ENCODE measurements around the gene NRG2. TPM values are rescaled to one million over a fixed set of nuclear protein-coding genes. Genes with fewer than 3 reads are reported as not detected.

The NRG2 gene
- total RNA-seq, 1 experiment from 2014 or later: 3.5 TPM

DNA sequence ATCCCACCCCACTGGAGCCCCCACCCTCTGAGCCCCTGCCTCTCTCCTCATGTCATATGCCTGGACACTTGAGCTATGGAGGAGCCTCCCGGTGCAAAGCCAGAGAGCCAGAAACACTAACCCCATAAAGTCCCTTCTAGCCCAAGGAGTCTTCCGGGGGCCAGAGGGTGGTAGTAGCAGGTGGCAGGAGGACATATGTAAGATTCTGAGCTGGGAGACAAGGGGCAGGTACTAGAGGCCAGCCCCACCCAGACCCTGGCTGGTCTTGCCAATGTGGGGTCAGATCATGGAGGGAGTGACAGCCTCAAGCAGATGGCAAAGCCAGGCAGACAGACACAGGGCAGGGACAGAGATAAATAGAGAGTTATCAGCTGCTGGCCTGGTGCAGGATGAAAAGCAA, 184.1 kb downstream of the NRG2 start:
- DNase-seq (ENCODE audit: low spot score): no peak

DNA sequence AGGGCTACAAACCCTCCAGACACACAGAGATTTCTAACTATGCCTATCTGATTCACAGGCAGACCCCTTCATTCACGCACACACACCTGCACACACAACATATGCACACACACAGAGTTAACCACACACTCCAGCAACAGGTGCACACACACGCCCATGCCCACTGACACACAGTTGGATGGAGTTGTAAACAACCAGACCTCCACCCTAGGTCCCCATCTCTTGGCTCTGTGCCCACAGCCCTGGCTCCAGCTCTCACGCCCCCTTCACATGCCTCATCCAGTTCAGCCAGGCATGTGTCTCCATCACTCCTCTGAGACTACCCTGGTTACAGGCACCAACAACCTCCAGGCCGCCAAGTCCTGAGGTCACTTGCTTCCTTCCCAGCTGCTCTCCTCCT, 186.4 kb downstream of the NRG2 start:
- DNase-seq (ENCODE audit: low spot score): no peak

DNA sequence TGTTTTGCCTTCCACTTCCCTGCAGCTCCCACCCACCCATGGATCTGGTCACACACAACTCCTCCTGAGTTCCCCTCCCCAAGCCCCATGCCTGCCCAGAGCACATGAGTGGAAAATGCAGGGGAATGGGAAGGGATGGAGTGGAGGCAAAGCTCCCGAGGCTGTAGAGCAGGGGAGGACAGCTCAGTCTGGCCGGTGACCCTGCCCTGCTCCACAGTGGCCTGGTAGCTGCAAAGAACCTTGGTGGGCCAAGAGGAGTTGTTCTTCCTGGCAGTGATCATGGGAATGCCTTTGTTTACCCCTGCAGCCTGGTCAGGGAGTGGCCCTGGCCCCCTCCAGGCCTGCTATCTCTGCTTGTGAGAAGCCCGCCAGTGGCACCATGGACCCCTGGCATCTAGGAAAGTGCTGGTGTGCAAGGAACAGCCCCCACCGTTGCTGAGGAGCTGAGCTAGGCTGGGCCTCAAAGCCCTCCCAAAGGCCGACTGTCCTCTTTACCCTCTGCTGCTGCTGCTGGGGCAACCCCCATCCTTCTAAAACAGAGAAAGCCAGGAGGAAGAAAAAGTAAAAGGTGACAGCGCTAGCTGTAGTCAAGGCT, 187.1 kb downstream of the NRG2 start:
- DNase-seq (ENCODE audit: low spot score): no peak

DNA sequence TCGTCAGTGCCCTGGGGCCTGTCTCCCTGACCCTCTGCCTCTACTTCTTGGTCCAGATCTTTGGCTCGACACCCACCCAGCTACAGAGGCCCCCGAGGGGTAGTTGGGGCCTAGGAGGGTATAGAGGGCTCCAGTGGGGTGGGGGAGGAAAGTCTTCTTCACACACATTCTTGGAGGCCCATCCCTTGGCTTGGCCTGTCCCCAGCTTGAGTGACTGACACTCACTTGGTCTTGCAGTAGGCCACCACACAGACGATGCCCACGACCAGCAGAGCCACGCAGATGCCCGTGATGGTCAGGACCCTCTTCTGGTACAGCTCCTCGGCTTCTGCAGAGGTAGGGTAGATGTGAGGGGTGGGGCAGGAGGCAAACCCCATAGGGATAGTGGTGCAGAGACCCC, 187.6 kb downstream of the NRG2 start:
- no peak for DNase-seq (ENCODE audit: low spot score)

DNA sequence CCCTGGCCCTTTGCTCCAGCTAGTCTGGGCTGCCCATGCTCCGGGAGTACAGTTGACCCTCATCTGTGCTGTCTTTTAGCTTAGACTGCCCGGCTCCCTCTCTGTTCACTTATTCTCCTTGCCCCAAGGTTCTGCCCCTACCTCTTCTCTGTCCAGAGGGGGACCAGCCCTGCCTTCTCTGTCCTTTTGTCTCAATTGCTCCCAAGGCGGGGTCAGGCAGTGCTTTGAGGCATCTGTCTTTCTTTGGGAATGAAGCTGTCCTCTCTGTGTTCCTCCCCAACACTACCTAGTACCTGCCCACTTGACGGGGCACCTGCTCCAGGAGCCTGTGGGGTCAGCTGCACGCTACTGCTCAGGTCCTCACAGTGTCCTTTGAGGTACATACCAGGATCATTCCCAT, 188.1 kb downstream of the NRG2 start:
- DNase-seq (ENCODE audit: low spot score): no peak

DNA sequence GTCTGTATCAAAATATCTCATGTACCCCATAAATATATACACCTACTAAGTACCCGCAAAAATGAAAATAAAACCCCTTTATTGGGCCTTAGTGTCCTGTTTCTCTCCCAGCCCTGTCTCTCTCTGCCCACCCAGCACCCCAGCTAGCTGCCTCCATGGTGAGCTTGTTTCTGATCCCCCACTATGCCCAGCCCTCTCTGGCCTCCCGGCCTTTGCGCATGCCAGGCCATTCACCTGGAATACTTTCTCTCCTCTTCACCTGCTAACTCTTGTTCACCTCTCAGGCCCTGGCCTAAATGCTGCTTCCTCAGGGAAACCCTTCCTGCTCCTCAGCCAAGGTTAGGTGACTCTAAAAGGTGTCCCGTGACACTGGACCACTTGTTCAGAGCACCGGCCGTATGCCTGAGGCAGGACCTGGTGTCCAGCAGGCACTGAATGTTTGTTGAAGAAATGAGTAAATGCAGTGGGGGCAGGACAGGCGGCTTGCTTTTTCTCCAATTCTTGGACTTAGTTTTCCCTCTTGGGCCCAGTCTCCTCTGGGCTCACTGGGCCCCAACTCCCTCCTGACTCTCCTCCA, 189.0 kb downstream of the NRG2 start:
- DNase-seq (ENCODE audit: low spot score): no peak

DNA sequence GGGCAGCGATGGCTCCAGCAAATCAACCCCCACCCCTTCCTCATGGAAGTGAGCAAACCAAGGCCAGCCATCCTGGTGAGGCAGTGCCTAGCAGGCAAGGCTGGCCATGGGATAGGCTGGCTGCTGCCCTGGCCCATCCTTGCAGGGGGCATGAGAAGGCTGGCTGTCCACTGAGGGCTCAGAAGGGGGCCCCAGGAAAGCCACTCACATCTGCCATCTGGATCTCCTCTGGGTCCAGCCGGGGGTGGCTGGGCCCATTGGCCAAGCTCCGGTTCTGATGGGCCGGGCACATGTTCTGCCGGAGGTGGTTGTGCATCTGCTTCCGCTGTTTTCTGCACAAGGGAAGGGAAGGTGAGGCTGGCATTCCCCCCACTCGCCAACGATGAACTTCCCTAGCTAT, 190.4 kb downstream of the NRG2 start:
- DNase-seq (ENCODE audit: low spot score): no peak

DNA sequence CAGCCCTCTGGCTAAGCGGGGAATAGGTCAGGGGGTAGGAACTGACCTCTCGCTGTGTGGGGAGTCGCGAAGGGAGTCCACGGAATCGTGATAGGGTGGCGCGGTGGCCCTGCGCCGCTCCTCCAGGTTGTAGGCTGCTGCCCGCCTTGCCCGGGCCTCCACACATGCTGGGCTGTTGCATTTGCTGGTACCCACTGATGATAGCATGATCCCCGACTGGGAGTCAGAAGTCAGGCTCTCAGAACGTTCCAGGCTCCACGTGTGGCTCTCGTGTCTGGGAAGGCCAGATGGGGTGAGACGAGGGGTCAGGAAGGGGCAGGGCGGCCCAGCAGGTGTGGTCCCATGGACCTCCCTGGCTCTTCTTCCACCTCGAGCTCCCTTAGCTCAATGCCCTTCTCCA, 191.5 kb downstream of the NRG2 start:
- no peak for DNase-seq (ENCODE audit: low spot score)

DNA sequence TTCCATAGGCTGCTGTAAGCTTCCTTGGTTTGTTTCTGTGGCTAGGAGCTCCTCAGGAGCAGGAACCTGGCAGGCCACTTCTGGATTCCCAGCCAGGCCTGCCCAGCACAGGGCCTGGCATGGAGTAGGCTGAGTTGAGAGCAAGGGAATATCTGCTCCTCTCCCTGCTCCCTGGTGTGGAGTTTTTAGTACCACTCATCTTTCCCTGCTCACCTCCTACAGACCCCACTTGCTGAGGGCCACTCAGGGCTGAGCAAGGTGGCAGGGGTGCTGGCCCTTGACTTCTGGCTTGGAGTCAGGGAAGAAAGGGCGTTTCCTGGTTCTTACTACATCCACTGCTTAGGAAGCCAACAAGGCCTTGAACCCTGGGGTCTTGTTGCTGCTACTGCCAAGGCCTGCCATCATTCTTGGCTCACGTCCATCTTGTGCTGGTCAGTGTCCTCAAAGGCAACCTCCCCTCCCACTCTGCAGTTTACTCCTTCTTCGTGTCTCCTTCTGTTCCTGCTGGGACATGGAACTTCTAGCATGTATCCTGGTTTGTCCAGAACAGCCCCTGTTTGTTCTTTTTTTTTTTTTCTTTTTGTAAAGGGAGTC, 192.6 kb downstream of the NRG2 start:
- no peak for DNase-seq (ENCODE audit: low spot score)

DNA sequence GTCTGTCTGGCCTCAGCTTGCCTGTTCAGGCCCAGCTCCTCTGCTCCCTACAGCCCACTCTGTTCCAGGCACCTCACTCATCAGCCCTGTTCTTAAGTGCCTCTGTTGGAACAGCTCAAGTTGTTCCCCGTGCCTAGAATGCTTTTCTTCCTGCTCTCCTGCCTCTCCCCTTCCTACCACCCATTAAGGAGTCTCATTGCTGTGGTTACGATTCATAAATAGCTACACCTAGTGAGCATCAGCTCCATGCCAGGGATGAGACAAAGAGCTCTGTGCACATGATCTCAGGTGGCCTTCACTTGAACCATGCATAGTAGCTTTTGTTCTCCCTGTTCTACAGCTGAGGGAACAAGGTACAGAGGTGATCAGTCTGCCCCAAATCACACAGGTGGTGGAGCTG, 193.2 kb downstream of the NRG2 start:
- no peak for DNase-seq (ENCODE audit: low spot score)

DNA sequence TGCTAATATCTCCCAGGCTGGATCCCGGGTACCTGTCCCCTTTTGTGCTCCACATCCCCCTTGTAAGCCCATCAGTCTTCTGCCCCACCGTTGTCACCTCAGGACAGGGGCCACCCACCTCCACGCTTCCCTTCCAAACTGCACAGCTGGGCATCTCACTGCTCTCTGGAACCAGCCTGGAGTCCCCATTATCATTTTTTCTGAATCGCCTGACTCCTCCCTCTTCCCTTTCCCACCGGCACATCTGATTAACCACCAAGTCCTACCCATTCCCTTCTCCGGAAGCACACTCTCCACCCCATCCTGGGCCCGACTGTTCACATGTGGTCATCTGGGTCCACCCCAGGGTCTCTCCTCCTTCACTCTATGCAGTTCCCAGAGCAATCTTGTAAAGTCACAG, 193.6 kb downstream of the NRG2 start:
- no peak for DNase-seq (ENCODE audit: low spot score)

DNA sequence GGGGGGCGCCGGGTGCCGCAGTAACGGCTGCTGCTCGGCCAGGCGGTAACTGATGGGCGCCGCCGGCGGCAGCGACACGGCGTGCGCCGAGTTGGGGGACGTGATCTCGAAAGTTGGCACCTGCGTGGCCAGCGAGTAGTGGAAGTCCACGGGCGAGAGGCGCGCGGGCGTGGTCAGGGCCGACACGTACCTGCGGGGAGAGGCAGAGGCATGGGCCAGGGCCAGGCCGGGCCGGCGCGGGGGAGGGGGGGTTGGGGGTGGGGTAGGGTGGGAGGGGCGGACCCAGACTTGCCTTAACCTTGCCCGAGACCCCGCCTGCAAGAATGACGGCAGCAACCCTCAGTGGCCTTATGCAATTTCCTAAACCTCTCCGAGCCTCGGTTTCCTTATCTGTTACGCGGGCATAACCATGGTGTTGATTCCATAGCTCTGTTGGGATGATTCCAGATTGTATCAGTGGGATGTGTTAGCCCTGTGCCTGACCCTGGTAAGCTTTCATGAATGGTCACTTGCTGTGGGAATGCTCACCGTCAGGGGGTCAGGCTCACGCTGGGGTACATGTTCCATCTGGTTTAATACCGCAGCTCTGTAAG, 194.5 kb downstream of the NRG2 start:
- DNase-seq (ENCODE audit: low spot score): no peak

DNA sequence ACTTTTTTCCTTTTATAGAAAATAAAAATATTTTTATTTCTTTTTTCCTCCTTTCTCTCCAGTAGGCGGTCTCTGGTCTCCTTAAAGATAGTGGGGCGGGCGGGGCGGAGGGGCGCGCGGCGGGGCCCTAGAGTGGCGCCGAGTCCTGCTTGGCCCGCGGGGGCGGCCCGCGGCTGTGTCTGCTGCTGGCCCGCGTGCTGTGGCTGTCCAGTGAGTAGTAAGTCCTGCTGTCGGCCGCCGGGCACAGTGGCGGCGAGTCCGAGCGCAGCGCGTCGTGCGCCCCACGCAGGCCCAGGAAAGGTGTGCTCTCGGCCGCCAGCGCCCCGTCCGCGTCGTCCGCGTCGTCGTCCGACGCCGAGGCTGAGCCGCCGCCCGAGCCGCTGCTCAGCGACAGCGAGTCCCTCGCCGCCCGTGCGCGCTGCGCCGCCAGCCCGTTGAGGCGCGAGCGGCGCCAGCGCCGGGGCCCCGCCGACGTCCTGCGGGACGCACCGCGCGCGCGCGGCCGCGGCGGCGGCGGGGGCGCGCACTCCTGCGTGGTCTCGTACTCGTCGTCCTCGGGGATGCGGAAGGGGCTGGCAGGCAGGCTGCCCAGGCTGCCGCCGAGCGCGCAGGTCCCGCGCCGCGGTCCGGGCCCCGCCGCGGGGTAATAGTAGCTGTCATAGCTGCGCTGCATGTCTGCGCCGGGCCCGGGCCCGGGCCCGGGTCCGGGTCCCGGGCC, 195.2 kb downstream of the NRG2 start:
- no peak for DNase-seq (ENCODE audit: low spot score)

DNA sequence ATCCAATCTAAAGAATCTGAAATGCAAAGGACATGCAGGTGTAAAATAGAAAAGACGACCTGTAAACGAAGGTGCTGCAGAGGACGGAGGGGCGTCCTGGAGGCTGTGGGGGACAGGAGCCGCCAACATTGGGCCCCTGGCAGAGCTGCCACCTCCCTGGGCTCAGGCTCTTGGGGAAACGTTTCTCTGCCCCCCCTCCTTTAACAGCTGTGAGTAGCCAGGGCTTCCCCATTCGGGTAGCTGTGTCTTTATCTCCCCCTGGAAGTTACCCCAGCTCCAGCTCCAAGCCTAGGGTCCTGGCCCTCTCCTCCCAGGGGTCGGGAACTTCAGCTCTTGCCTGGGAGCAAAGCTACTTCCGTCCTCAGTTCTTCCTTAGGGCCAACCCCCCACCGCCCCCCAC, 196.0 kb downstream of the NRG2 start:
- no peak for DNase-seq (ENCODE audit: low spot score)

DNA sequence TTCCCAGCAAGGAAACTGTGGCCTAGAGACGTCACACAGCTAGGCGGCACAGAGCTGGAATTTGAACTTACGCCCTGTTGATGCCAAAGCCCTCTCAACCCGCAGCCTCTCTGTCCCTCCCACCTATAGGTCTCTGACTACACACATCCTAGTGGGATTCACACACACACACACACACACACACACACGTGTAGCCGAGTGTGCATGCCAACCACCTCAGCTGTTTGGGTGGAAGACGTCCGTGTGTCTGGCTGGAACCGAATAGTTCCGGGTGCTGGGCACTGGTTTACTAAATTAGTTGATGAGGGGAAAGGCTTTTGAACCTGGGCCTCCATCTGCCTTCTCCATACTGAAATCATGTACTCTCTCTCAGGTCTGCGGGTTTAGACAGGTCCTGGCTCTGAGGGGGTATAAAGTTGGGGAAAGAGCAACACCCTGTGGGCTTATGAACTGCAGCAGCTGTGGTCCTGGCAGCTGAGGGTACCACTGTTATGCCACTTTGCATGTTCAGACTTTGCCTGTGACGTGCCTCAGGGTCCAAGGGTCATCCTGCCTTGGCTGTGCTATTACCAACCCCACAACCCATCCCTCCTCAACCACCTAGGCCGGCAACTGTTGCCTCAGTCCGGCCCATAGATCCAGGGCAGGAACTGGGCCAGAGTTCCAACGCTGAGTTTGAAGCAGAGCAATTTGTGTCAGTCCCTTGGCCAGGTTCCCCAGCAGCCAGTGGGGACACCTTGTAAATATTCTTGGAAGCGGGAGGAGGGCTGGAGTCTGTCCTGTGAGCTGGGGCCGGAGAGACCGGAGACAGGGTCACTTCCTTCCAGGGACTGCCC, 197.0 kb downstream of the NRG2 start:
- no peak for DNase-seq (ENCODE audit: low spot score)

DNA sequence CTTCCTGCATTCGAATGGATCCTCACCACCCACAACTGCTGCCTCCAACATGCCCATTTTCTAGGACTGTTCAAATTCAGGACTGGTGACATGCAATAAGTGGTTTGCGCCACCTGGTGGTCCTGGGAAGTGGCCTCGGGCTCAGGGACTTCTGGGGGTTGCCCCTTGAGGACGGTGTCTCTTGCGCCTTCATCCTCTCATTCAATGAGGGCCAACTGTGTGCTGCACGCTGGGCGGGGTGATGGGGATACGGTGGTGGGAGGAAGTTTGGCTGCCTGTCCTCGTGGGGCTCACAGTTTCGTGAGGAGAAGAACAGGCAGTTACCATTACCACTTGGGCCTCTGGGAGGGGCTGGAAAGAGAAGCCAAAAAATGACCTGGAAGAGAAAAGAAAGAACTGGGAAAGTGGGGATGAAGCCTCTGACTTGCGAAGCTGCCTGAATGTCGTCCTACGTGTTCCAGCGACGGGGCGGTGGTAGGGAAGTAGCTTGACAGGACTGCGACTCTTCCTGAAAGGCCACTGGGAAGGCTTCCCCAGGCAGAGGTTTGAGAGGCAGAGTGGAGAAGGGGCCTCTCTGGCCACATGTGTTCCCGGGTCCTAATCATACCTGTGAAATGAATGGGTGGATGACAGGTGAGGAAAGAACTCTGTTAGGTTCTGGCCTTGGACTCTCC, 198.5 kb downstream of the NRG2 start:
- DNase-seq (ENCODE audit: low spot score): peak; percentile 68

DNA sequence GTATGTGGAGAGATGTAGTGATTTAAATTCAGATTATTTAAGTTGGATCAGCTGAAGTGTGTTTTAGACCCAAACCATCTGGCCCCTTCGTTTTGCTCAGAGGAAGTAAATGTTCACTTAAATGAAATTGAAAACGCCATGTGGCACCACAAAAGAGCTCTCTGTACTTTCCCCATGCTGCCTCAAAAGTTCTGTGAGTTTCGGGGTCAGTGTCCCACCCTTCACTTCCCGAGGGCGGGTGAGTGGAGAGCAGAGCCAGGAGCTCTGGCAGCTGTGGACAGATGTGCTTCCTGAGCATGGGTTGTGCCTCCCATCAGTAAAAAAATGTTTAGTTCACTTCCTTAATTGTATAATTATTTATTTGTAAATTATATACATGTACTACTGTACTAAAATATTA, 199.1 kb downstream of the NRG2 start:
- DNase-seq (ENCODE audit: low spot score): no peak

DNA sequence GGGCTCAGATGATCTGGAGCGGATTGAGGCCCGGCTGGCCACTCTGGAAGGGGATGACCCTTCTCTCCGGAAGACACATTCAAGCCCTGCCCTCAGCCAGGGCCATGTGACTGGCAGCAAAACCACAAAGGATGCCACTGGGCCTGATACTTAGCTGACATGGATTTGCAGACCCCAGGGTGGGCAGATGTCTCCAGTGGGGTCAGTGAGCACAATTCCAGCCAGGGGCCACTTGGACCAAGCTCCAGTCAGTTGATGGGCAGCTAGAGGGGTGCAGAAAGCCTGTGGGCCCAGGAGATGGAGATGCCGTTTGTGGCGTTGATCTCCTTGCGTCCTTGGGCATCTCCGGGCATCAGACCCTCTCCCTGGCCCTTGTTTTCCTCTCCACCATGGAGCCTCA, 200.8 kb downstream of the NRG2 start:
- DNase-seq (ENCODE audit: low spot score): no peak

DNA sequence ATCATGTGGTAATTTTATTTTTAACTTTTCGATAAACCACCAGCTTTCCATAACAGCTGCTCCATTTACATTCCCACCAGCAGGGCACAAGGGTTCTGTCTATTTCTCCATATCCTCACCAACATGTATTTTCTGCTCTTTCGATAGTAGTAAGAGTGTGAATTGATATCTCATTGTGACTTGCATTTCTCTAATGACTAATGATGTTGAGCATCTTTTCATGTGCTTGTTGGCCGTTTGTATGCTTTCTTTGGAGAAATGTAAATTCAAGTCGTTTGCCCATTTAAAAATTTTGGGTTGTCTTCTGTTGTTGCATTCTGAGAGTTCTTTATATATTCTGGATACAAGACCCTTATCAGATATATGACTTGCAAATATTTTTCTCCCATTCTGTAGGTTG, 201.6 kb downstream of the NRG2 start:
- DNase-seq (ENCODE audit: low spot score): no peak

DNA sequence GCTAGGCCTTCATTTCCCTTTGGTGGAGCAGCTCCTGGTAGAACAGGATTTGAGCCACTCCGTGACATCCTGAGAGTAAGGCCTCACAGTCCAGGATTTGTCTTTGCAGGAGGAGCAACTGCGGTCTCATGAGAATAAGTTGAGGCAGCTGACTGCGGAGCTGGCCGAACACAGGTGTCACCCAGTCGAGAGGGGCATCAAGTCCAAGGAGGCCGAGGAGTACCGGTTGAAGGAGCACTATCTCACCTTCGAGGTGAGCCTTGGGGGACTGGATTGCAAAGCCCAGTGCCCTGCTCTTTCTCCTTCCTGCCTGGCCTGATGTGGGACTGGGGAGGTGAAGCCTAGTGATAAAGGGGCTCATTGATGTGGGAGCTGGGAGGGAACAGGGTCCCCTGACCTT, 203.2 kb downstream of the NRG2 start:
- DNase-seq (ENCODE audit: low spot score): no peak

DNA sequence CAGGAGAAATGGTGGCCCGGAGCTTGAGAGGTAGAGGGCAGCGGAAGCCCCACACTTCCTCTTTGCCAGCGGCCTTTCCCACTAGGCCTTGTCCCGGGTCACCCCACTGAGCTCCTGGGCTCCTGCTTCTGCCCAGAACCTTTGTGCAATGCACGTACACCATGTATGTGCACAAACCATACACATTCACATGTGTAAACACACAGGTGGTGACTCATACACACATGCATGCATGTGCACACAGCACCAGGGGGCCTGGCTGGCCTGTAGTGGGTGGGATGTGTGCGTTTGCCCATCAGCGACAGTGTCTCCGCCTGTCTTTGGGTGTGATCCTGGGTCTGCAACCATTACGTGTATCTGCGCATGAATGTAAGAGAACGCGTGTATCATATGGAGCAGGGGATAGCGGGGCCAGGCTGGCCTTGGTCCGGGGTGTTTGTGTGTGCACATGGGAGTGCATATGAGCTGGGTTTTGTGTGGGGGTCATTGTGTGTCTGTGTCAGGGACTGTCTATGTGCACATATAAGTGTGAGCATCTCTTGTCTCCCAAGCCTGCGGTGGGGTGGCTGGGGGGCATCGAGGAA, 203.8 kb downstream of the NRG2 start:
- DNase-seq (ENCODE audit: low spot score): no peak
